ENCODE data around the gene LRRC9.
"Not testable (repeated sequence)": the region's sequence is repeated elsewhere in the genome, so short reads cannot be mapped to it uniquely, and the experiment has no call there.

LRRC9 gene

GRCh38 chr14:60014402-60014801, 94.5 kb downstream of the LRRC9 start:
- H3K27me3 ChIP-seq (ENCODE audit: insufficient read depth, low read length): no peaks in the 10 kb centered on the region
- H2BK12ac ChIP-seq (ENCODE audit: low read length): no peak overlapping the region
- no peaks in the 10 kb centered on the region for H3K36me3 ChIP-seq (ENCODE audit: control insufficient read depth in 1 of 2, insufficient read depth in 2 of 2, low read length in 2 of 2)
- H2BK120ac ChIP-seq (ENCODE audit: insufficient read depth, low read length, poor library complexity): no peak overlapping the region
- no peaks in the 10 kb centered on the region for H3K4me1 ChIP-seq (ENCODE audit: control insufficient read depth in 1 of 2, insufficient read depth in 2 of 2, low read length in 2 of 2)
- H4K91ac ChIP-seq (ENCODE audit: low read depth, low read length): no peak overlapping the region
- no peak for DNase-seq
- no peak overlapping the region for H3K4me2 ChIP-seq (ENCODE audit: low read length)
- H3K23ac ChIP-seq (ENCODE audit: low read length): no peak overlapping the region
- H3K79me2 ChIP-seq (ENCODE audit: control insufficient read depth, insufficient read depth, low read length, poor library complexity): no peaks in the 10 kb centered on the region
- H2BK5ac ChIP-seq (ENCODE audit: low read depth, low read length, poor library complexity): no peak overlapping the region
- H3K9me3 ChIP-seq (ENCODE audit: insufficient read depth, low read depth, low read length): peaks cover 5% of the 10 kb centered on the region
- no peaks in the 10 kb centered on the region for H3K79me1 ChIP-seq (ENCODE audit: low read length)
- H3K4ac ChIP-seq (ENCODE audit: low read depth, low read length): no peak overlapping the region
- WGBS (ENCODE audit: extremely low coverage, insufficient coverage, insufficient read length): no CpG with 5 or more reads among the region's 1 CpG
- no peak overlapping the region for H3K9ac ChIP-seq (ENCODE audit: low read length)
- no peak overlapping the region for H3K4me3 ChIP-seq (ENCODE audit: low read depth, low read length)
- no peak overlapping the region for H3K27ac ChIP-seq (ENCODE audit: low read depth, low read length)
- H3K14ac ChIP-seq (ENCODE audit: low read length): no peak overlapping the region
- no peak overlapping the region for H2AFZ ChIP-seq (ENCODE audit: insufficient read depth, low read length, poor library complexity)
- no peak overlapping the region for H4K8ac ChIP-seq (ENCODE audit: low read depth, low read length)
- H3K18ac ChIP-seq (ENCODE audit: low read length): no peak overlapping the region
- no peak overlapping the region for H2AK5ac ChIP-seq (ENCODE audit: low read length)
- H4K12ac ChIP-seq (ENCODE audit: low read depth, low read length): no peak overlapping the region

- no peak overlapping the region for H3K4ac ChIP-seq (ENCODE audit: low read depth, low read length)
- H3K79me2 ChIP-seq (ENCODE audit: control insufficient read depth, insufficient read depth, low read length, poor library complexity): no peaks in the 10 kb centered on the region
- DNase-seq: no peak
- no peaks in the 10 kb centered on the region for H3K27me3 ChIP-seq (ENCODE audit: insufficient read depth, low read length)
- no peaks in the 10 kb centered on the region for H3K4me1 ChIP-seq (ENCODE audit: control insufficient read depth in 1 of 2, insufficient read depth in 2 of 2, low read length in 2 of 2)
- no peak overlapping the region for H3K4me2 ChIP-seq (ENCODE audit: low read length)
- no peak overlapping the region for H4K8ac ChIP-seq (ENCODE audit: low read depth, low read length)
- H2AK5ac ChIP-seq (ENCODE audit: low read length): no peak overlapping the region
- H2AFZ ChIP-seq (ENCODE audit: insufficient read depth, low read length, poor library complexity): no peak overlapping the region
- no peak overlapping the region for H2BK12ac ChIP-seq (ENCODE audit: low read length)
- H3K36me3 ChIP-seq (ENCODE audit: control insufficient read depth in 1 of 2, insufficient read depth in 2 of 2, low read length in 2 of 2): no peaks in the 10 kb centered on the region
- no peak overlapping the region for H4K91ac ChIP-seq (ENCODE audit: low read depth, low read length)
- no peak overlapping the region for H3K14ac ChIP-seq (ENCODE audit: low read length)
- H3K79me1 ChIP-seq (ENCODE audit: low read length): no peaks in the 10 kb centered on the region
- H2BK120ac ChIP-seq (ENCODE audit: insufficient read depth, low read length, poor library complexity): no peak overlapping the region
- H3K9ac ChIP-seq (ENCODE audit: low read length): no peak overlapping the region
- no peak overlapping the region for H4K12ac ChIP-seq (ENCODE audit: low read depth, low read length)
- no peaks in the 10 kb centered on the region for H3K9me3 ChIP-seq (ENCODE audit: insufficient read depth, low read depth, low read length)
- no peak overlapping the region for H2BK5ac ChIP-seq (ENCODE audit: low read depth, low read length, poor library complexity)
- H3K4me3 ChIP-seq (ENCODE audit: low read depth, low read length): no peak overlapping the region
- WGBS (ENCODE audit: extremely low coverage, insufficient coverage, insufficient read length): no CpG with 5 or more reads among the region's 2 CpGs
- H3K18ac ChIP-seq (ENCODE audit: low read length): no peak overlapping the region
- H3K23ac ChIP-seq (ENCODE audit: low read length): no peak overlapping the region
- no peak overlapping the region for H3K27ac ChIP-seq (ENCODE audit: low read depth, low read length)
Observed at GRCh38 chr14:60021619-60022018, 101.7 kb downstream of the LRRC9 start.

- Histone ChIP-seq H3K4ac (ENCODE audit: low read depth, low read length) (no peak overlapping the region), H4K12ac (ENCODE audit: low read depth, low read length) (no peak overlapping the region), H3K27me3 (ENCODE audit: insufficient read depth, low read length) (no peaks in the 10 kb centered on the region), H2BK12ac (ENCODE audit: low read length) (no peak overlapping the region), H2AFZ (ENCODE audit: insufficient read depth, low read length, poor library complexity) (no peak overlapping the region), H3K36me3 (ENCODE audit: control insufficient read depth in 1 of 2, insufficient read depth in 2 of 2, low read length in 2 of 2) (no peaks in the 10 kb centered on the region), H3K27ac (ENCODE audit: low read depth, low read length) (no peak overlapping the region), H3K79me2 (ENCODE audit: control insufficient read depth, insufficient read depth, low read length, poor library complexity) (no peaks in the 10 kb centered on the region), H3K4me1 (ENCODE audit: control insufficient read depth in 1 of 2, insufficient read depth in 2 of 2, low read length in 2 of 2) (no peaks in the 10 kb centered on the region), H2AK5ac (ENCODE audit: low read length) (no peak overlapping the region), H3K4me2 (ENCODE audit: low read length) (no peak overlapping the region), H2BK5ac (ENCODE audit: low read depth, low read length, poor library complexity) (no peak overlapping the region), H3K9me3 (ENCODE audit: insufficient read depth, low read depth, low read length) (no peaks in the 10 kb centered on the region), H3K79me1 (ENCODE audit: low read length) (no peaks in the 10 kb centered on the region), H2BK120ac (ENCODE audit: insufficient read depth, low read length, poor library complexity) (no peak overlapping the region), H3K18ac (ENCODE audit: low read length) (no peak overlapping the region), H3K9ac (ENCODE audit: low read length) (no peak overlapping the region), H4K91ac (ENCODE audit: low read depth, low read length) (no peak overlapping the region), H3K14ac (ENCODE audit: low read length) (no peak overlapping the region), H3K23ac (ENCODE audit: low read length) (no peak overlapping the region), H4K8ac (ENCODE audit: low read depth, low read length) (no peak overlapping the region), H3K4me3 (ENCODE audit: low read depth, low read length) (no peak overlapping the region)
- no peak for DNase-seq
Observed at GRCh38 chr14:60025571-60025970, 105.6 kb downstream of the LRRC9 start.

- Histone ChIP-seq H3K27me3 (ENCODE audit: insufficient read depth, low read length) (no peaks in the 10 kb centered on the region), H2AK5ac (ENCODE audit: low read length) (no peak overlapping the region), H2BK12ac (ENCODE audit: low read length) (no peak overlapping the region), H4K91ac (ENCODE audit: low read depth, low read length) (no peak overlapping the region), H2BK120ac (ENCODE audit: insufficient read depth, low read length, poor library complexity) (no peak overlapping the region), H3K18ac (ENCODE audit: low read length) (no peak overlapping the region), H3K36me3 (ENCODE audit: control insufficient read depth in 1 of 2, insufficient read depth in 2 of 2, low read length in 2 of 2) (no peaks in the 10 kb centered on the region), H3K23ac (ENCODE audit: low read length) (no peak overlapping the region), H3K4me2 (ENCODE audit: low read length) (no peak overlapping the region), H3K4me3 (ENCODE audit: low read depth, low read length) (no peak overlapping the region), H3K4ac (ENCODE audit: low read depth, low read length) (no peak overlapping the region), H3K14ac (ENCODE audit: low read length) (no peak overlapping the region), H2AFZ (ENCODE audit: insufficient read depth, low read length, poor library complexity) (no peak overlapping the region), H3K79me2 (ENCODE audit: control insufficient read depth, insufficient read depth, low read length, poor library complexity) (no peaks in the 10 kb centered on the region), H4K8ac (ENCODE audit: low read depth, low read length) (no peak overlapping the region), H2BK5ac (ENCODE audit: low read depth, low read length, poor library complexity) (no peak overlapping the region), H3K27ac (ENCODE audit: low read depth, low read length) (no peak overlapping the region), H3K79me1 (ENCODE audit: low read length) (no peaks in the 10 kb centered on the region), H3K9me3 (ENCODE audit: insufficient read depth, low read depth, low read length) (no peaks in the 10 kb centered on the region), H4K12ac (ENCODE audit: low read depth, low read length) (no peak overlapping the region), H3K4me1 (ENCODE audit: control insufficient read depth in 1 of 2, insufficient read depth in 2 of 2, low read length in 2 of 2) (no peaks in the 10 kb centered on the region), H3K9ac (ENCODE audit: low read length) (no peak overlapping the region)
- WGBS (ENCODE audit: extremely low coverage, insufficient coverage, insufficient read length): no CpG with 5 or more reads among the region's 1 CpG
- no peak for DNase-seq
Observed at GRCh38 chr14:60035177-60035576, 115.2 kb downstream of the LRRC9 start.

GRCh38 chr14:60047976-60048375, 128.0 kb downstream of the LRRC9 start:
- not testable (repeated sequence) for H4K91ac ChIP-seq (ENCODE audit: low read depth, low read length); H4K8ac ChIP-seq (ENCODE audit: low read depth, low read length); H3K9me3 ChIP-seq (ENCODE audit: insufficient read depth, low read depth, low read length); H4K12ac ChIP-seq (ENCODE audit: low read depth, low read length); H3K18ac ChIP-seq (ENCODE audit: low read length); H2AFZ ChIP-seq (ENCODE audit: insufficient read depth, low read length, poor library complexity); H2BK12ac ChIP-seq (ENCODE audit: low read length); DNase-seq; H2BK5ac ChIP-seq (ENCODE audit: low read depth, low read length, poor library complexity); H3K4ac ChIP-seq (ENCODE audit: low read depth, low read length); H3K23ac ChIP-seq (ENCODE audit: low read length); H2AK5ac ChIP-seq (ENCODE audit: low read length); H3K14ac ChIP-seq (ENCODE audit: low read length); H3K79me1 ChIP-seq (ENCODE audit: low read length); H3K27me3 ChIP-seq (ENCODE audit: insufficient read depth, low read length); H3K4me1 ChIP-seq (ENCODE audit: control insufficient read depth in 1 of 2, insufficient read depth in 2 of 2, low read length in 2 of 2); H3K27ac ChIP-seq (ENCODE audit: low read depth, low read length); H3K79me2 ChIP-seq (ENCODE audit: control insufficient read depth, insufficient read depth, low read length, poor library complexity); H2BK120ac ChIP-seq (ENCODE audit: insufficient read depth, low read length, poor library complexity); H3K9ac ChIP-seq (ENCODE audit: low read length); H3K4me3 ChIP-seq (ENCODE audit: low read depth, low read length); H3K4me2 ChIP-seq (ENCODE audit: low read length); H3K36me3 ChIP-seq (ENCODE audit: control insufficient read depth in 1 of 2, insufficient read depth in 2 of 2, low read length in 2 of 2)
- WGBS (ENCODE audit: extremely low coverage, insufficient coverage, insufficient read length): no CpG with 5 or more reads among the region's 1 CpG
